Stimulated activated memory B cell treated with anti-CD40 and anti-IgM and Interleukin-4, amounts not matched to agents 10 μg/mL and 1 μg/mL and 100 μg/mL, for 72 hours (primary cell): Measurements from ENCODE around the gene TAX1BP3.

Source experiments
- ATAC-seq: fragments of 150-1000 bp; cut with Tn5 transposase; 2 replicates; pipeline ENCODE4 v1.10.0; 2021
- H3K27ac Mint-ChIP-seq: one replicate; pipeline ENCODE4 v1.8.0; 2022; ENCODE audit warnings: mild to moderate bottlenecking, mixed read lengths
- H3K27me3 Mint-ChIP-seq: one replicate; pipeline ENCODE4 v1.8.0; 2022; ENCODE audit warnings: mixed read lengths
- H3K36me3 Mint-ChIP-seq: one replicate; pipeline ENCODE4 v1.8.0; 2022; ENCODE audit warnings: mixed read lengths
- H3K4me1 Mint-ChIP-seq: one replicate; pipeline ENCODE4 v1.8.0; 2022; ENCODE audit warnings: mixed read lengths
- H3K4me3 Mint-ChIP-seq: one replicate; pipeline ENCODE4 v1.8.0; 2022; ENCODE audit warnings: mild to moderate bottlenecking, moderate library complexity, mixed read lengths
- H3K9me3 Mint-ChIP-seq: one replicate; pipeline ENCODE4 v1.8.0; 2022; ENCODE audit warnings: mixed read lengths

Gene TAX1BP3

DNA sequence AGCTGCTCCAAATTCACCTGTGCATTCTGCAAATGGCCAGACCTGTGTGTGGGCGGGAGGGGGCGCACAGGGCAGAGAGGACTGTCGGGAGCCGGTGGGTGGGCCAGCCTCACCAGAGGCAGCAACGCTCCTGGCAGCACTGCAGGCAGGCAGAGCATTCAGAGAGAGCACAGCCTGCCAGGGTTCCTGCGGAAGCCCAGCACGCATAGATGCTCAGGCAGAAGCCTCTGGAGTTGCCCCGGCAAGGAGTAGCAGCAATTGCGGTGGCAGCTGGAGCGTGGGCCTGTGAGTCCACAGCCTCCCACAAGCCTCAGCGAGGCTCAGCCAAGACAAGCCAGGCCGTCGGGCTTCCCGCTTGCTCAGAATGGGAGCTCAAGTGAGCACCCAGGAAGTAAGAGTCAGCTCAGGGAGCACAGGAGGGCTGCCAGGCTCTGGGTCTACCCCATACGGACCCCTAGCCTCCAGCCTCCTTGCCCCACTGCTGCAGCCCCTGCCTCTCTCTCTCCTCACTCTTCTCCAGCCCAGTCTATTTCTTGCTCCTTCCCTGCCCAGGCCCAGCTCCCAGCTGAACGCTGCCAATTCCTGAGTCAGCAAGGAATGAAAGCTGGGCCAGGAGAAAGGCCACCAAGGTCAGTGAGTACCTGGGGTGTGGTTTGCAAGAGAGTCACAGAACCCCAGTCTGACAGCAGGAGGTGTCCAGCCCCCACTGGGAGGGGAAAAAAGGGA lies 9.9 kb upstream of the TAX1BP3 start:
- Mint-ChIP-seq H3K27me3 (no peaks in the 10 kb centered on the region), H3K9me3 (no peaks in the 10 kb centered on the region), H3K4me1 (peaks cover 30% of the 10 kb centered on the region), H3K36me3 (peaks cover 33% of the 10 kb centered on the region), H3K27ac (no peak overlapping the region), H3K4me3 (no peak overlapping the region)
- no peak for ATAC-seq

DNA sequence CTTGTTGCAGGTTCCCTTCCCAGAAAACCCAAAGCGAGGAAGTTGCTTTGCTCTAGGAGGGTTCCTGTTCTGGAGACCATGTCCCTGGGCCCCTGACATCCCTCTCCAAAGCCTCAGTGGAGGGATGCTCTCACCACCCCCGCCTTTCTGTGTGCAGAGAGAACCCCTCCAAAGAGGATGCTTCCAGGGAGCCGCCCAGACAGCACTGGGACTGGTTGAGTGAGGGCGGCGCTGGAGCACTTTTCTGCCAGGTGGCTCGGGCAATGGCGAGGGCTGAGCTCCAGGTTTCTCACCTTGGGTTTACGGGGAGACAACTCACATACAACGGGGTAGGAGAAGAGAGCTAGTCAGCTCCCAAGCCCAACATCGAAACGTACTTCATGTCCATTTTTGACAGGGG lies 7.5 kb upstream of the TAX1BP3 start:
- Mint-ChIP-seq H3K4me3 (no peak overlapping the region), H3K4me1 (peaks cover 25% of the 10 kb centered on the region), H3K27me3 (no peaks in the 10 kb centered on the region), H3K36me3 (peaks cover 28% of the 10 kb centered on the region), H3K9me3 (no peaks in the 10 kb centered on the region), H3K27ac (no peak overlapping the region)
- no peak for ATAC-seq

GRCh38 chr17:3672571-3672970 lies 4.2 kb upstream of the TAX1BP3 start:
- Mint-ChIP-seq H3K36me3 (peaks cover 16% of the 10 kb centered on the region), H3K4me3 (no peak overlapping the region), H3K9me3 (no peaks in the 10 kb centered on the region), H3K4me1 (peaks cover 39% of the 10 kb centered on the region), H3K27me3 (no peaks in the 10 kb centered on the region), H3K27ac (peak overlapping the region; percentile 30)
- ATAC-seq = no peak

DNA sequence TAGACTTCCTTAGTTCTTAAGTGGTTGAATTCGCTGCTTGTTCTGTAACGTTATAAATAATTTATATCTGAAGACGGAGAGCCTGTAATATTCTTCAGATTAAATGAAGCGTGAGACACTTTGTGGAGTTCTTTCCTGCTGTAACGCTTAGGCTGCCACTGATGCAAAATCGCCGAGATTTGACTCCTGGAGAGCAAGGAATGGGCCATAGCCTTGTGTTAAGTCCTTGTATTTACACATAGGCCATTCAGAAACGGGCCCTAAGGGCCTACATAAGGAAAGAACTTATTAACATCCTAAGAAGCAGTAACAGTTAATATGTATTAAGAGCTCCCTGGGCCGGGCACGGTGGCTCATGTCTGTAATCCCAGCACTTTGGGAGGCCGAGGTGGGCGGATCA lies 1.2 kb upstream of the TAX1BP3 start:
- no peaks in the 10 kb centered on the region for H3K27me3 Mint-ChIP-seq
- H3K4me1 Mint-ChIP-seq = peaks cover 45% of the 10 kb centered on the region
- no peak for ATAC-seq
- peak overlapping the region; percentile 94 for H3K27ac Mint-ChIP-seq
- H3K36me3 Mint-ChIP-seq = peaks cover 6% of the 10 kb centered on the region
- no peaks in the 10 kb centered on the region for H3K9me3 Mint-ChIP-seq
- H3K4me3 Mint-ChIP-seq = peak overlapping the region; percentile 93

GRCh38 chr17:3669085-3669347 lies 638 bp upstream of the TAX1BP3 start:
- ATAC-seq = peak; percentile 1
- Mint-ChIP-seq H3K4me3 (peak overlapping the region; percentile 93), H3K36me3 (peaks cover 11% of the 10 kb centered on the region), H3K4me1 (peaks cover 45% of the 10 kb centered on the region), H3K27ac (peak overlapping the region; percentile 94), H3K9me3 (no peaks in the 10 kb centered on the region), H3K27me3 (no peaks in the 10 kb centered on the region)

- Mint-ChIP-seq H3K27me3 (no peaks in the 10 kb centered on the region), H3K9me3 (no peaks in the 10 kb centered on the region), H3K4me3 (peak overlapping the region; percentile 93), H3K36me3 (peaks cover 12% of the 10 kb centered on the region), H3K27ac (peak overlapping the region; percentile 94), H3K4me1 (peaks cover 39% of the 10 kb centered on the region)
- peak; percentile 20 for ATAC-seq
These were observed 756 bp downstream of the TAX1BP3 start for GRCh38 chr17:3667366-3668278.

DNA sequence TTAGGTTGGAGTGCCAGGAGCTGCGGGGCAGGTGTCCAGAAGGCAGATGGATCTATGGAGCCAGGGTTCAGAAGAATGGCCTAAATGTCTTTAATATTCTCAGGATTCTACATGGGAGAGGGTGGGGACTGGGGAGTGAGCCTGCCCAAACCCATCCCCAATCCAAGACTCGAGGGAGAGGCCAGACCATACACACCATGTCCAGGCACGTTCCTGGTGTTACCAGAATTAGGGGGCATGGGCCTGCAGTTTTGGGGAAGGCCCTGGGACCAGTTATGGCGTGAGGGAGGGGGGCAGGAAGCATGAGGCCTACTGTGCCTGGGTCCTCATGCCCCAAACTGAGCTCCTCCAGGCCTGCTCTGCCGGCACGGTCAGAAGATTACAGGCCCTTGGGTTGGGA lies 1.9 kb downstream of the TAX1BP3 start:
- ATAC-seq = no peak
- peak overlapping the region; percentile 21 for H3K4me3 Mint-ChIP-seq
- H3K9me3 Mint-ChIP-seq = no peaks in the 10 kb centered on the region
- H3K27ac Mint-ChIP-seq = no peak overlapping the region
- H3K27me3 Mint-ChIP-seq = no peaks in the 10 kb centered on the region
- H3K36me3 Mint-ChIP-seq = peaks cover 7% of the 10 kb centered on the region
- peaks cover 33% of the 10 kb centered on the region for H3K4me1 Mint-ChIP-seq

- Mint-ChIP-seq H3K36me3 (peaks cover 6% of the 10 kb centered on the region), H3K9me3 (no peaks in the 10 kb centered on the region), H3K4me3 (no peak overlapping the region), H3K27me3 (no peaks in the 10 kb centered on the region), H3K4me1 (peaks cover 31% of the 10 kb centered on the region), H3K27ac (no peak overlapping the region)
- no peak for ATAC-seq
These were observed 2.5 kb downstream of the TAX1BP3 start for GRCh38 chr17:3665834-3666233.

GRCh38 chr17:3663102-3664011 lies 5.0 kb downstream of the TAX1BP3 start:
- Mint-ChIP-seq H3K27ac (no peak overlapping the region), H3K4me3 (no peak overlapping the region), H3K36me3 (peaks cover 6% of the 10 kb centered on the region), H3K9me3 (no peaks in the 10 kb centered on the region), H3K27me3 (no peaks in the 10 kb centered on the region), H3K4me1 (peaks cover 14% of the 10 kb centered on the region)
- ATAC-seq = no peak

DNA sequence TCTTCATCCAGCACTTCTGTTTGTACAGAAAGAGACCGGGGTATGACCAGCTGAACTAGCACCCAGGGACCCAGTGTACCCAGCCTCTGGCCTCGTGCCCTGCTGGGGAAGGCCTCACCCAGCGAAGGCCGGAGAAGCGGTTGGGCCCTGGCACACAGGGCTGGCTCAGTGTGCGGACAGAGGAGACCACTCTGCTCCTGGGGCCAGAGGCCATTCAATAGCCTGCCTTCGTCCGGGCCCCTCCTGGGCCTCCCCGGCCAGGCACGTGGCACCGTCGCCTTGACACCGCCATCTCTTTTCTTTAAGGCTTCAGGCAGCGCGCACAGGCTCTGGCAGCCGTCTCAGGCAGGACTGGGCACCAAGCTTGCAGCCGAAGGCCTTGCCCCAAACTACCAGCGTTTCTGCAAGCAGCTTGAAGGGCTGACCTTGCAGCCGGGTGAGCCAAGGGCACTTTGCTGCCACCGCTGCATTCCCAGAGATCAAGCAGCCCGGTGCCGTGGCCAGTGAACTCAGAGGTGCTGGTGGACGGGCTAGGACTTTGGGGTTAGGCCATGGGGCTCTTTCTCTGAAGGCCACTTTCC lies 8.0 kb downstream of the TAX1BP3 start:
- Mint-ChIP-seq H3K4me3 (no peak overlapping the region), H3K4me1 (peaks cover 8% of the 10 kb centered on the region), H3K36me3 (peaks cover 22% of the 10 kb centered on the region), H3K27me3 (no peaks in the 10 kb centered on the region), H3K27ac (no peak overlapping the region), H3K9me3 (no peaks in the 10 kb centered on the region)
- no peak for ATAC-seq

DNA sequence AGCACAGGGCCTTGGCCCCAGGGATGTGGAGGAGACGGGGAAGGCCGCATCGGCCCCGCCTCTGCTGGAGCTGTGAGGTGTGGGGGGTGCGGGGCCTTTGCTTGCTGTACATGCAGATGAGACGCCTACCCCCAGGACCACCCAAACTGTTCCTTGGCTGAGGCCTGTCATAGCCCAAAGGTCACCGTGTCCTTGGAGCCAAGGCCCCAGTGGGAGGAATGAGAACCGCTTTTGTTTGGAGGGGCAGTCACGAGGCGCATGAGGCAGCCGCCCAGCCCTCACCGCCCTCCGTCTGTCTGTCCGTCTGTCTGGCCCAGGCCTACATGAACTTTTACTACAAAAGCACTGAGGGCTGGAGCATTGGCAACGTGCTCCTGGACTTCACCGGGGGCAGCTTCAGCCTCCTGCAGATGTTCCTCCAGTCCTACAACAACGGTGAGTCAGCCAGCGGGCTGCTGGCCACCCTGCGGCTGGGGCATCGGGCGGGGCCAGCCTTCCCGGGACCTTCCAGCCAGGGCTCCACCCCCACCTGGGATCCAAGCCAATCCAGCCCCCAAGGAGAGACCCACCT lies 8.8 kb downstream of the TAX1BP3 start:
- no peak overlapping the region for H3K27ac Mint-ChIP-seq
- no peak for ATAC-seq
- H3K4me3 Mint-ChIP-seq = no peak overlapping the region
- no peaks in the 10 kb centered on the region for H3K27me3 Mint-ChIP-seq
- H3K36me3 Mint-ChIP-seq = peaks cover 22% of the 10 kb centered on the region
- no peaks in the 10 kb centered on the region for H3K9me3 Mint-ChIP-seq
- H3K4me1 Mint-ChIP-seq = peaks cover 8% of the 10 kb centered on the region

DNA sequence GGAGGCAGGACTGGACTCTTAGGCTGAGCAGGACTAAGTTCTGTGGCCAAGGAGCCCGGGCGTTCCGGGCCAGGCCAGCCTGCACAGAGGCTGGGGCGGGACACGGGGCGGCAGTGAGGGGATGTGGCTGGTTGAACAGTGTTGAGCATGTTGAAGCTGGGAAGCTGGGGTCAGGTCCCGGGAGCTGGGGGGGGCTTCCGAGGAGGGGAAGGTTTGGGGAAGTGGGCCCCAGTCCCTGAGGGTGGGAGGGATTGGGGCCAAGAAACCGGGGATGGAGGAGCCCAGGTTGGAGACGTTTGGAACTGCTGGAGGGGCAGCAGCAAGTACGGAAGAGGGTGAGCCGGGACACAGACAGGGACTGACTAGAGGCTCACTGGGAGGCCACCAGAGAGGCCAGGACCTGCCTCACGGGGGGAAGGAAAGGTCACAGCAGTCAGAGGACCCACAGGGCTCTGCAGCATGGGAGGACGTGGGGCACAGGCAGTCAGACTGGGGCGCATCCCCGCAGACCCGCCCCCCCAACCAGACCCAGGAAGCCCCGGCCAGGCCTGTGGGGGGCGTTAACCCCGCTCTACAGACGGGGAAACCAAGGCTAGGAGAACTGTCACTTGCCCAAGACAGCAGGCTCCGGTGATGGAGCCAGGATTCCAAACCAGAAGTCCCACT lies 9.5 kb downstream of the TAX1BP3 start:
- ATAC-seq = no peak
- Mint-ChIP-seq H3K36me3 (peaks cover 16% of the 10 kb centered on the region), H3K27me3 (no peaks in the 10 kb centered on the region), H3K9me3 (no peaks in the 10 kb centered on the region), H3K27ac (no peak overlapping the region), H3K4me1 (peaks cover 8% of the 10 kb centered on the region), H3K4me3 (no peak overlapping the region)

DNA sequence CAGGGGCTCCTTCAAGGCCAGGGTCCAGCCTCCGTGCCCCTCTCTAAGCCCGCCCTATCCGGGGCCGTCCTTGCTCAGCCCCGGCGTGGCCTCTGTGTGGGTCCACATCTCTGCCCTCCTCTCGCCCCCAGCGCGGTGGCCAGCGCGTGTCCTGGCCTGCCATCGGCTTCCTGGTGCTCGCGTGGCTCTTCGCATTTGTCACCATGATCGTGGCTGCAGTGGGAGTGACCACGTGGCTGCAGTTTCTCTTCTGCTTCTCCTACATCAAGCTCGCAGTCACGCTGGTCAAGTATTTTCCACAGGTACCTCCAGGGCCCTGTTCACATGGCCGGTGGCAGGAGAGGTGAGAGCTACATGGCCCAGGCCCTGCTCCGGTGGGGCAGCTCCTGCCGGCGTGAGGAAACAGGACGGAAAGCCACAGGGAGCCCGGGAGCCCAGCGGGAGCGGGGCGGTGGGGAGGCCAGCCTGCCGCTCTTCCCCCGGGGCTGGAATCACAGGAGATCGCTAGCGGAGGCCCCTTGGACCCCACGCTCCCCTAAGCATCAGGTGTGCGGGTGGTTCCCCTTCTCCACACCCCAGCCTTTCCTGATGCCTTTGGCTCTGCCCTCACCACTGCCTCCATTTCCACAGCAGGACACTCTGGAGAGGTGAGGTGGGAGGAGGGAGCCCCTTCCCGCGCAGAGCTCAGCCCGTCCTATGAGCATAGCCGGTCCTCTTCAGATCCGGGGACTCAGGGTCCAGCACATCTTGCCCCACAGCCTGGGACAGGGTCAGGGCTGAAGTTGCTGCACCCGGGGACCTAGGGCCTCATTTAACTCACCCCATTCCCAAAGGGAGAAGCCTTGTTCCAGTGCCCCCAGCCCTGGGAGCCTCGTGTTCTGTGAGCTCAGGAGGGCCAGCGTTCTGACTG lies 10.2 kb downstream of the TAX1BP3 start:
- no peaks in the 10 kb centered on the region for H3K27me3 Mint-ChIP-seq
- no peaks in the 10 kb centered on the region for H3K9me3 Mint-ChIP-seq
- H3K4me1 Mint-ChIP-seq = peaks cover 8% of the 10 kb centered on the region
- no peak overlapping the region for H3K4me3 Mint-ChIP-seq
- H3K27ac Mint-ChIP-seq = no peak overlapping the region
- peaks cover 16% of the 10 kb centered on the region for H3K36me3 Mint-ChIP-seq
- ATAC-seq = peak; percentile 22

GRCh38 chr17:3657588-3657869 lies 10.8 kb downstream of the TAX1BP3 start:
- peaks cover 16% of the 10 kb centered on the region for H3K36me3 Mint-ChIP-seq
- H3K27me3 Mint-ChIP-seq = no peaks in the 10 kb centered on the region
- peak; percentile 9 for ATAC-seq
- no peak overlapping the region for H3K4me3 Mint-ChIP-seq
- peaks cover 8% of the 10 kb centered on the region for H3K4me1 Mint-ChIP-seq
- no peak overlapping the region for H3K27ac Mint-ChIP-seq
- no peaks in the 10 kb centered on the region for H3K9me3 Mint-ChIP-seq
